Activated T-helper 1 cell treated with Interleukin-2 at 50 U/mL for 16 hours (primary cell): Measurements from ENCODE around the gene NECAB2.

Source experiments
- DNase-seq: peaks from one replicate; pipeline ENCODE4 v3.0.0-alpha.2; 2020; ENCODE audit warnings: low read depth

NECAB2 gene

GRCh38 chr16:83967091-83967490 lies 953 bp upstream of the NECAB2 start:
- no peak for DNase-seq

- no peak for DNase-seq
Measured at GRCh38 chr16:83968306-83968851, 335 bp downstream of the NECAB2 start.

- no peak for DNase-seq
Measured at GRCh38 chr16:83968891-83969649, 1.0 kb downstream of the NECAB2 start.

- DNase-seq: no peak
Measured at GRCh38 chr16:83969771-83970429, 1.9 kb downstream of the NECAB2 start.

- no peak for DNase-seq
Measured at GRCh38 chr16:83970430-83970815, 2.4 kb downstream of the NECAB2 start.

GRCh38 chr16:83971165-83972130 lies 3.4 kb downstream of the NECAB2 start:
- DNase-seq: no peak

GRCh38 chr16:83972256-83973008 lies 4.4 kb downstream of the NECAB2 start:
- DNase-seq: no peak

GRCh38 chr16:83973077-83973476 lies 5.0 kb downstream of the NECAB2 start:
- DNase-seq: no peak

- DNase-seq: no peak
Measured at GRCh38 chr16:83973581-83974385, 5.7 kb downstream of the NECAB2 start.

GRCh38 chr16:83974475-83974874 lies 6.4 kb downstream of the NECAB2 start:
- no peak for DNase-seq

GRCh38 chr16:83975590-83976260 lies 7.7 kb downstream of the NECAB2 start:
- no peak for DNase-seq

GRCh38 chr16:83977056-83977815 lies 9.2 kb downstream of the NECAB2 start:
- DNase-seq: no peak

GRCh38 chr16:83978401-83978904 lies 10.4 kb downstream of the NECAB2 start:
- DNase-seq: no peak

GRCh38 chr16:83979441-83979840 lies 11.4 kb downstream of the NECAB2 start:
- DNase-seq: no peak

GRCh38 chr16:83980794-83981193 lies 12.8 kb downstream of the NECAB2 start:
- DNase-seq: no peak

- DNase-seq: no peak
Measured at GRCh38 chr16:83981799-83982198, 13.8 kb downstream of the NECAB2 start.

GRCh38 chr16:83983491-83983890 lies 15.4 kb downstream of the NECAB2 start:
- no peak for DNase-seq

GRCh38 chr16:83989300-83989699 lies 21.3 kb downstream of the NECAB2 start:
- no peak for DNase-seq

GRCh38 chr16:83990492-83990891 lies 22.4 kb downstream of the NECAB2 start:
- no peak for DNase-seq
